GM12874 (cell line): ENCODE data around the gene ADARB1.

Experiments used
- CTCF ChIP-seq: IDR thresholded peaks from 2 replicates; pipeline ENCODE4 v1.5.1; 2011; ENCODE audit warnings: low read depth, mild to moderate bottlenecking, control low read depth, low read length, moderate library complexity; ENCODE audit not compliant: insufficient read depth

Gene ADARB1

GRCh38 chr21:45183852-45184251 lies 109.5 kb downstream of the ADARB1 start:
- no peak for TF ChIP-seq CTCF

GRCh38 chr21:45184869-45185268 lies 110.5 kb downstream of the ADARB1 start:
- no peak for TF ChIP-seq CTCF

GRCh38 chr21:45186709-45187108 lies 112.3 kb downstream of the ADARB1 start:
- TF ChIP-seq CTCF, result no peak

- TF ChIP-seq CTCF, result no peak
Measured at GRCh38 chr21:45187646-45188045, 113.3 kb downstream of the ADARB1 start.

- no peak for TF ChIP-seq CTCF
Measured at GRCh38 chr21:45190013-45190412, 115.6 kb downstream of the ADARB1 start.

GRCh38 chr21:45192332-45192731 lies 118.0 kb downstream of the ADARB1 start:
- TF ChIP-seq CTCF, result no peak

GRCh38 chr21:45196620-45197019 lies 122.2 kb downstream of the ADARB1 start:
- TF ChIP-seq CTCF, result no peak

- TF ChIP-seq CTCF, result no peak
Measured at GRCh38 chr21:45199201-45199600, 124.8 kb downstream of the ADARB1 start.
